Mesothelial cell of epicardium (in vitro differentiated cells): ENCODE data around the gene KCNJ2. TPM values are rescaled to one million over a fixed set of nuclear protein-coding genes. Genes with fewer than 3 reads are reported as not detected.

Source experiments
- DNase-seq, 2 experiments: peaks; one replicate each; pipeline ENCODE4 v3.0.0; 2021; ENCODE audit warnings: low spot score in 2 of 2; ENCODE audit not compliant: unreplicated experiment in 2 of 2
- H3K27ac Mint-ChIP-seq: 2 replicates; pipeline ENCODE4 v1.8.0; 2021; ENCODE audit warnings: mixed read lengths
- H3K27me3 Mint-ChIP-seq: 2 replicates; pipeline ENCODE4 v1.8.0; 2021; ENCODE audit warnings: low read depth, mixed read lengths
- H3K36me3 Mint-ChIP-seq: 2 replicates; pipeline ENCODE4 v1.8.0; 2021; ENCODE audit warnings: mixed read lengths
- H3K4me1 Mint-ChIP-seq: 2 replicates; pipeline ENCODE4 v1.8.0; 2021; ENCODE audit warnings: mixed read lengths
- H3K4me3 Mint-ChIP-seq: 2 replicates; pipeline ENCODE4 v1.8.0; 2021; ENCODE audit warnings: mild to moderate bottlenecking, moderate library complexity, mixed read lengths
- H3K9me3 Mint-ChIP-seq: 2 replicates; pipeline ENCODE4 v1.8.0; 2021; ENCODE audit warnings: mixed read lengths
- CTCF ChIP-seq: fragments of 200-600 bp; sonication (generic); IDR thresholded peaks from one replicate; pipeline ENCODE4 v1.5.0; 2021; ENCODE audit warnings: antibody characterized with exemption; ENCODE audit not compliant: unreplicated experiment
- total RNA-seq: library from RNA; stranded (reverse); gene quantifications from 3 replicates; pipeline ENCODE4 v1.2.1, GENCODE V29; 2021

The KCNJ2 gene
- total RNA-seq, 1 donor from 2014 or later = 28.4 TPM

GRCh38 chr17:70208080-70208794 is 38.9 kb downstream of the KCNJ2 start:
- H3K9me3 Mint-ChIP-seq = peaks cover 4% of the 10 kb centered on the region
- no peaks in the 10 kb centered on the region for H3K27me3 Mint-ChIP-seq
- no peak for DNase-seq
- H3K36me3 Mint-ChIP-seq = peaks cover 4% of the 10 kb centered on the region
- no peak overlapping the region for H3K4me3 Mint-ChIP-seq
- peaks cover 35% of the 10 kb centered on the region for H3K4me1 Mint-ChIP-seq
- TF ChIP-seq CTCF = no peak
- H3K27ac Mint-ChIP-seq = peak overlapping the region; percentile 60

- Mint-ChIP-seq H3K4me1 (peaks cover 35% of the 10 kb centered on the region), H3K4me3 (no peak overlapping the region), H3K36me3 (peaks cover 5% of the 10 kb centered on the region), H3K27ac (no peak overlapping the region), H3K9me3 (peaks cover 6% of the 10 kb centered on the region), H3K27me3 (no peaks in the 10 kb centered on the region)
- TF ChIP-seq CTCF = no peak
- DNase-seq = no peak
Observed at GRCh38 chr17:70208825-70209555, 39.7 kb downstream of the KCNJ2 start.

DNA sequence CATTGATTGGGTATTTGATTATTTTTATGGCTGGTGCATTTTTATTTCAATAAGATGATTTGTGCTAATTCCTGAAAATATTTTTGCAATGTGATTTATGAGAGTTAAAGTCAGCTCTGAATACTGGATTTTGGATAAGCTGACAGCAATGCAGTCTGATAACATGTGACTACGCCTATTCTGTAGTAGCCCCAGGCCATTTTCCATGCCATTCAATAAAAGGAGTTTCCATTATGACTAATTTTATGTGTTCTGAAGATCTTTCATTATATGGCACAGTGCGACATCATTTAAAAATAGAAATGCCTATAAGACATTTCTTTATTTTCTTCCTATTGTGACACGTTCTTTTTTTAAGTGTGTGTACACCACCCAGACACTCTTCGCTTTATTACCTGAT is 46.3 kb downstream of the KCNJ2 start:
- H3K36me3 Mint-ChIP-seq = peaks cover 11% of the 10 kb centered on the region
- no peak for DNase-seq
- H3K27me3 Mint-ChIP-seq = no peaks in the 10 kb centered on the region
- H3K4me1 Mint-ChIP-seq = peaks cover 38% of the 10 kb centered on the region
- H3K4me3 Mint-ChIP-seq = no peak overlapping the region
- peak overlapping the region; percentile 87 for H3K27ac Mint-ChIP-seq
- TF ChIP-seq CTCF = no peak
- peaks cover 6% of the 10 kb centered on the region for H3K9me3 Mint-ChIP-seq

GRCh38 chr17:70217571-70217970 is 48.2 kb downstream of the KCNJ2 start:
- Mint-ChIP-seq H3K9me3 (peaks cover 6% of the 10 kb centered on the region), H3K27me3 (no peaks in the 10 kb centered on the region), H3K4me1 (peaks cover 40% of the 10 kb centered on the region), H3K36me3 (peaks cover 11% of the 10 kb centered on the region), H3K4me3 (no peak overlapping the region), H3K27ac (no peak overlapping the region)
- DNase-seq = no peak
- TF ChIP-seq CTCF = no peak

DNA sequence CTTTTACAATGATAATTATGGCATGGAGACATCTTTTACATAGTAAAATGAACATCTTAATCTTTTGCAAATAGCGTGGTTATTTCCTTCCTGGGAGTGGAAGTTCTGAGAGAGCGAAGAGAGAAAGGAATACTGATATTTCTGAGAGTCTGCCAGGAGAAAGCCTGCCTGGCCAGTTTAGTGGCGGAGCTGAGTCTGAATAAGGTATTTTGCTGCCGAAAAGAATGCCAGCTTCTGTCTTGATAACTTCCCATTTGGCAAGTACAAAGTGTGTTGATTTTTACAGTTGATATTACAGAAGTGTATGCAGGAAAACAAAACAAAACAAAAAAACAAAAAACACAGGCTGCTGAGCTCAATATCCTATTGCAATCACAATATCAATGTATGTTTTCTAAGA is 55.9 kb downstream of the KCNJ2 start:
- H3K4me3 Mint-ChIP-seq = peak overlapping the region; percentile 1
- no peaks in the 10 kb centered on the region for H3K36me3 Mint-ChIP-seq
- peak overlapping the region; percentile 82 for H3K27ac Mint-ChIP-seq
- no peak for TF ChIP-seq CTCF
- no peaks in the 10 kb centered on the region for H3K27me3 Mint-ChIP-seq
- H3K4me1 Mint-ChIP-seq = peaks cover 43% of the 10 kb centered on the region
- DNase-seq = no peak
- H3K9me3 Mint-ChIP-seq = no peaks in the 10 kb centered on the region

Other genes with a start within 250 kb of the KCNJ2 start
- 0.18 to 0.33 TPM (median 0.29 TPM) in 3 replicates for gene KCNJ16, start 94.3 kb upstream of the KCNJ2 start, total RNA-seq